GM23248 (cell line): ENCODE results near the gene DOC2A. TPM values are rescaled to one million over a fixed set of nuclear protein-coding genes. Genes with fewer than 3 reads are reported as not detected.
A peak's percentile ranks its signal among the peaks of the same experiment; 100 is the strongest.

ENCODE experiments used
- DNase-seq: peaks from one replicate; pipeline ENCODE4 v3.0.0-alpha.2; 2015
- H2AFZ ChIP-seq: fragments of 200-600 bp; sonication (generic); 2 replicates; pipeline ENCODE4 v1.6.1; 2016; ENCODE audit warnings: antibody characterized with exemption
- H3F3A ChIP-seq: fragments of 200-600 bp; sonication (generic); 2 replicates; pipeline ENCODE4 v1.6.1; 2016; ENCODE audit warnings: mild to moderate bottlenecking, antibody characterized with exemption, mixed run types; ENCODE audit not compliant: insufficient read depth
- H3K27ac ChIP-seq: fragments of 200-600 bp; sonication (generic); 2 replicates; pipeline ENCODE4 v1.5.1; 2016; ENCODE audit warnings: mild to moderate bottlenecking
- H3K27me3 ChIP-seq: fragments of 200-600 bp; sonication (generic); replicated peaks from 2 replicates; pipeline ENCODE4 v1.6.1; 2016; ENCODE audit warnings: mild to moderate bottlenecking; ENCODE audit not compliant: insufficient read depth
- H3K36me3 ChIP-seq: fragments of 200-600 bp; sonication (generic); 2 replicates; pipeline ENCODE4 v1.6.1; 2016; ENCODE audit warnings: low read depth, mild to moderate bottlenecking
- H3K4me1 ChIP-seq: fragments of 200-600 bp; sonication (generic); 2 replicates; pipeline ENCODE4 v1.6.1; 2016; ENCODE audit warnings: mild to moderate bottlenecking; ENCODE audit not compliant: insufficient read depth
- H3K4me2 ChIP-seq: fragments of 200-600 bp; sonication (generic); one replicate; pipeline ENCODE4 v1.6.1; 2016; ENCODE audit warnings: mild to moderate bottlenecking; ENCODE audit not compliant: unreplicated experiment
- H3K4me3 ChIP-seq: fragments of 200-600 bp; sonication (generic); 2 replicates; pipeline ENCODE4 v1.5.1; 2016; ENCODE audit warnings: mild to moderate bottlenecking
- H3K79me2 ChIP-seq: fragments of 200-600 bp; sonication (generic); 2 replicates; pipeline ENCODE4 v1.6.1; 2016; ENCODE audit warnings: mild to moderate bottlenecking; ENCODE audit not compliant: insufficient read depth
- H3K9ac ChIP-seq: fragments of 200-600 bp; sonication (generic); 2 replicates; pipeline ENCODE4 v1.6.1; 2016; ENCODE audit warnings: mild to moderate bottlenecking
- H3K9me2 ChIP-seq: fragments of 200-600 bp; sonication (generic); 2 replicates; pipeline ENCODE4 v1.6.1; 2016; ENCODE audit warnings: mixed run types, mild to moderate bottlenecking, moderate library complexity; ENCODE audit not compliant: insufficient read depth
- H3K9me3 ChIP-seq: fragments of 200-600 bp; sonication (generic); one replicate; pipeline ENCODE4 v1.6.1; 2017; ENCODE audit warnings: low read depth
- H4K20me1 ChIP-seq: fragments of 200-600 bp; sonication (generic); 2 replicates; pipeline ENCODE4 v1.6.0; 2016; ENCODE audit not compliant: insufficient read depth
- EZH2 ChIP-seq: fragments of 200-600 bp; sonication (generic); IDR thresholded peaks from 2 replicates; pipeline ENCODE4 v1.6.1; 2018; ENCODE audit warnings: antibody characterized with exemption, mild to moderate bottlenecking; ENCODE audit not compliant: insufficient read depth, poor library complexity, severe bottlenecking
- EZH2phosphoT487 ChIP-seq: fragments of 200-600 bp; sonication (generic); IDR thresholded peaks from 2 replicates; pipeline ENCODE4 v1.6.1; 2018; ENCODE audit warnings: antibody characterized with exemption, moderate library complexity, mild to moderate bottlenecking, low read depth; ENCODE audit not compliant: insufficient read depth
- WGBS, 2 experiments: methylation state at CpG; one replicate each; pipeline ENCODE4 v1.1.6; 2015 to 2017; ENCODE audit warnings: low lambda C conversion rate in 2 of 2, low coverage in 1 of 2; ENCODE audit errors: missing lambda C conversion rate in 2 of 2; 5-methylcytosine and 5-hydroxymethylcytosine counted together
- in situ Hi-C: fragments of 300-500 bp; cut with MboI; formaldehyde crosslinking; loops from 2 replicates; pipeline ENCODE4 v1.15.0; 2020
- polyA plus RNA-seq: library from polyadenylated mRNA; unstranded; fragments of >200 nt; fragmentation: Nextera tagmentation; extraction: Ambion mirVana; gene quantifications from 2 replicates; pipeline ENCODE4 v1.2.1, GENCODE V29; 2016
- total RNA-seq: library from RNA; depleted of rRNA; stranded (reverse); fragments of >200 nt; shearing (Covaris generic); gene quantifications from 2 replicates; pipeline ENCODE4 v1.2.3, GENCODE V29; 2014

The DOC2A gene
- total and polyA plus RNA-seq, 2 experiments from 2014 or later: not detected

- Histone ChIP-seq H3K9me2 (no peaks in the 10 kb centered on the region), H3K27ac (no peak overlapping the region), H3F3A (no peaks in the 10 kb centered on the region), H3K79me2 (no peaks in the 10 kb centered on the region), H2AFZ (no peak overlapping the region), H3K4me2 (no peak overlapping the region), H3K36me3 (no peaks in the 10 kb centered on the region), H3K27me3 (peaks cover 15% of the 10 kb centered on the region; the same call in 1 of the 2 replicates), H3K9ac (no peak overlapping the region), H3K4me3 (no peak overlapping the region), H3K9me3 (no peaks in the 10 kb centered on the region), H4K20me1 (no peaks in the 10 kb centered on the region), H3K4me1 (no peaks in the 10 kb centered on the region)
- DNase-seq: peak; percentile 35
- 16 to 18% methylated on average over 27 to 31 of the region's 31 CpGs for WGBS, 2 experiments
- no peak for TF ChIP-seq EZH2phosphoT487
- TF ChIP-seq EZH2: no peak
- in situ Hi-C loops: loop anchor here (10.0 kb wide), 1 partner anchor 197 kb away; the partner anchor contains the start of genes PAGR1 and PRRT2
Measured at GRCh38 chr16:30011714-30012504, 1.1 kb upstream of the DOC2A start.

DNA sequence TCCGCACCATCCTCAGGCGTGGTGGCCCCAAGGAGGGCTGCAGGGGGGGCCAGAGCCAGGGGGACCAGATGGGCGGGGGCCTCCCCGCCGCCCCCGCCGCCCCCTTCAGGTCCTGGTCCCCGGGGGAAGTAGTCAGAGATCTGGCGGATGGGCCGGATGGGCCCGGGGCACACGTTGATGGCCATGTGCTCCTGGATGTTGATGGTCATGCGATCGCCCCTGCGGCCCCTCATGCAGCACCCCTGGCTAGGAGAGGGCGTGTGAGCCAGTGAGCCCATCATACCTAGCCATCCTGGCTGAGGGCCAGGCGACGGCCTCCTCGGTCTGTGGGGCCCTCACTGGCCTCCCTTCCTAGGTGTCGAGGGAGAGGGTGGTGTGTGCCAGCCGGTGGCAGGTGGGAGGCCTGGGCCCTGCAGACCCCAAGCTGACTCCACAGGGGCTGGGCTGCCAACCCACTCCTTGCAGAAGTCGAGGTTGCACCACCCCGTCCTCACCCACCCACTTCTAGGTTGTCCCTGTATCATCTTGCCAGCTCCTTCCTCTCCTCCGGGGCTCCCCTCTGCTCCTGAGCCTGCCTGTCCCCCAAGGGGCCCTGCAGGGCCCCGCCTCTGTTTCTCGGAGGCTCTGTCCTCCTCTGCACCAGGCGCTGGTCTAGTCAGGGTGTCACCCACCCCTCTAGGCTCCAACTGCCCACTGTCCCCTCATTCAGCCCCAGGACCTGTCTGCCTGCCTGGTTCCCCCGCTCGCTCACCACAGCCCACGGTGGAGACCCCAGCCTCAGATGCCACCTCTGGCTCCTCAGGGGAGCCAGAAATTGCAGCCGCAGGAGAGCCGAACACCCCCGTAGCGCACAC lies 610 bp downstream of the DOC2A start:
- H3K4me2 ChIP-seq: peak overlapping the region; percentile 5
- no peaks in the 10 kb centered on the region for H3K4me1 ChIP-seq
- peak overlapping the region; percentile 50 for H3K4me3 ChIP-seq
- no peaks in the 10 kb centered on the region for H3K36me3 ChIP-seq
- no peaks in the 10 kb centered on the region for H3F3A ChIP-seq
- H3K9me3 ChIP-seq: no peaks in the 10 kb centered on the region
- H3K9me2 ChIP-seq: no peaks in the 10 kb centered on the region
- no peaks in the 10 kb centered on the region for H4K20me1 ChIP-seq
- TF ChIP-seq EZH2phosphoT487: no peak
- peak; percentile 88 for TF ChIP-seq EZH2
- 2 to 6% methylated on average over 28 to 33 of the region's 34 CpGs for WGBS, 2 experiments
- H3K9ac ChIP-seq: no peak overlapping the region
- H3K27ac ChIP-seq: no peak overlapping the region
- DNase-seq: no peak
- peaks cover 15% of the 10 kb centered on the region; the same call in 1 of the 2 replicates for H3K27me3 ChIP-seq
- no peak overlapping the region for H2AFZ ChIP-seq
- H3K79me2 ChIP-seq: no peaks in the 10 kb centered on the region
- in situ Hi-C loops: loop anchor here (10.0 kb wide), 1 partner anchor 195 kb away; the partner anchor contains the start of genes PAGR1 and PRRT2

DNA sequence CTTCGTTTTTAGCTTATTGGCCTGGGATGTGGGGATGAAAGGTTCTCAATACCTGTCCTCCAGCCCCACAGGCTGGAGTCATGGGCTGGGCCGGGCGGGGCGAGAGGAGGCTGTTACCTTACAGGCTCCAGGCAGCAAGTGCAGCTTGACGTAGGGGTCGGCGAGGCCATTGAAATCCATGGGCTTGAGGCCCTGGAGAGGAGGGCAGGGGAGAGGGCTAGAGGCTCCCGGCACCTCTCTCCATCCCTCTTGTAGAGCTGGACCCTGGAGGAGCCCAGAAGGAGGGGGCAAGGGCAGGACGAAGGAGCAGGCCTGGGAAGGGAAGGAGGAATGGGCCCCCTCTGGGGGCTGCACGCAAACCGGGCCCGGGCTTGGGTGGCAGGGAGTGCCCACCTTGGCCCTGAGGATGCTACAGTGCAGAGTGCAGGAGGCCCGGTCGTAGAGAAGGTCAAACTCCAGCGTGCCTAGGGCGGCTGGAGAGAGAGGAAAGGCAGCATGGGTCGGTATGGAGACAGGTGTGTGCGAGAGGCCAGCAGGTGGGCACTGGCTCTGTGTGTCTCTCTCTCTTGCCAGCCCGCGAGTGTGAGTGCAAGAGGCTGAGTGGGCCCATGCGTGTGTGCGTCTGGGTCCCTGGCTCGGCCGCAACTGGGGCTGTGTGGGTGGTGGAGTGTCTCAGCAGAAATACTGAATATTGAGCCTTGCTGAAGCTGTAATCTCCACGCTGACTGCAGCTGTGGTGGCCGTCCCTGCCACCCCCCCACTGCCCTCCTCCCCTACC lies 1.6 kb downstream of the DOC2A start:
- no peaks in the 10 kb centered on the region for H3K9me3 ChIP-seq
- in situ Hi-C loops: no loop called here

More for the DNA sequence above, 1.6 kb downstream of the DOC2A start:
- H3K4me2 ChIP-seq: no peak overlapping the region
- H3K9me2 ChIP-seq: no peaks in the 10 kb centered on the region
- 17 to 19% methylated on average over 24 to 26 of the region's 26 CpGs for WGBS, 2 experiments
- no peak overlapping the region for H3K4me3 ChIP-seq
- no peak overlapping the region for H2AFZ ChIP-seq
- DNase-seq: peak; percentile 43
- no peak overlapping the region for H3K27ac ChIP-seq
- no peak overlapping the region for H3K9ac ChIP-seq
- peaks cover 15% of the 10 kb centered on the region; the same call in 1 of the 2 replicates for H3K27me3 ChIP-seq
- H3F3A ChIP-seq: no peaks in the 10 kb centered on the region
- no peaks in the 10 kb centered on the region for H4K20me1 ChIP-seq
- no peaks in the 10 kb centered on the region for H3K79me2 ChIP-seq
- no peaks in the 10 kb centered on the region for H3K36me3 ChIP-seq
- TF ChIP-seq EZH2 (no peak), EZH2phosphoT487 (no peak)
- no peaks in the 10 kb centered on the region for H3K4me1 ChIP-seq
